Activated T-helper 2 cell treated with anti-CD3 and anti-CD28 coated beads, Interferon-gamma antibody, Interleukin-2, Interleukin-4, amounts not matched to agents 10 μg/mL and 5 μg/mL and 100 μg/mL, durations not matched to agents 14 hours and 24 hours and 36 hours (primary cell): ENCODE data around the gene PADI2. TPM values are rescaled to one million over a fixed set of nuclear protein-coding genes. Genes with fewer than 3 reads are reported as not detected.

Experiments used
- DNase-seq: peaks from one replicate; pipeline ENCODE4 v3.0.0; 2021; ENCODE audit warnings: low spot score
- H3K27ac Mint-ChIP-seq: one replicate; pipeline ENCODE4 v1.8.0; 2021; ENCODE audit warnings: mixed read lengths
- H3K27me3 Mint-ChIP-seq: one replicate; pipeline ENCODE4 v1.8.0; 2021; ENCODE audit warnings: low read depth, mixed read lengths
- H3K36me3 Mint-ChIP-seq: one replicate; pipeline ENCODE4 v1.8.0; 2021; ENCODE audit warnings: low read depth, mixed read lengths
- H3K4me1 Mint-ChIP-seq: one replicate; pipeline ENCODE4 v1.8.0; 2021; ENCODE audit warnings: low read depth, mixed read lengths
- H3K4me3 Mint-ChIP-seq: one replicate; pipeline ENCODE4 v1.8.0; 2021; ENCODE audit warnings: low read depth, mild to moderate bottlenecking, moderate library complexity, mixed read lengths
- H3K9me3 Mint-ChIP-seq: one replicate; pipeline ENCODE4 v1.8.0; 2021; ENCODE audit warnings: mixed read lengths
- intact Hi-C: fragments of 100-400 bp; cut with micrococcal nuclease; formaldehyde crosslinking; loops from one replicate; pipeline ENCODE4 v1.15.1; 2023
- total RNA-seq: library from RNA; stranded (reverse); gene quantifications from 2 replicates; pipeline ENCODE4 v1.2.3, GENCODE V29; 2022

Gene PADI2
- total RNA-seq, 1 donor from 2014 or later, result 0.14 TPM

DNA sequence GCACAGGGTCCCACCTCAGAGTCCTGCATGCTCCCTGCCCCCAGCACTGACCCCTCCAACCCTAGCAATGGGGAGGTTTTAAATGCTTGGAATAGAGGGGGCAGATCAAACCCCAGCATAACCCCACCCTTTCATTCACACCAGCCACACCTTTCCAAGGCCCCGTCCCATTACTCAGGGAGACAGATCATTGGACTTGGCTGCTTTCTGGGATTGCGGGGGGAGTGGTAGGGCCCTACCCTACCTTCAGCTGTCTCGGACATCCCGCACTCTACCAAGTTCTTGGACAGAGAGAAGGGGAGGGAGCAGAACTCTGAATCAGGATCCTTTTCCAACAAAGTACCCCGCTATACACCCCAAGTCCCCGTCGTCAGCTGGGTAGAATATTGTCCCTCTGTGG is 983 bp downstream of the PADI2 start:
- Mint-ChIP-seq H3K27me3 (peaks cover 31% of the 10 kb centered on the region), H3K4me3 (no peak overlapping the region)
- no peak for DNase-seq

DNA sequence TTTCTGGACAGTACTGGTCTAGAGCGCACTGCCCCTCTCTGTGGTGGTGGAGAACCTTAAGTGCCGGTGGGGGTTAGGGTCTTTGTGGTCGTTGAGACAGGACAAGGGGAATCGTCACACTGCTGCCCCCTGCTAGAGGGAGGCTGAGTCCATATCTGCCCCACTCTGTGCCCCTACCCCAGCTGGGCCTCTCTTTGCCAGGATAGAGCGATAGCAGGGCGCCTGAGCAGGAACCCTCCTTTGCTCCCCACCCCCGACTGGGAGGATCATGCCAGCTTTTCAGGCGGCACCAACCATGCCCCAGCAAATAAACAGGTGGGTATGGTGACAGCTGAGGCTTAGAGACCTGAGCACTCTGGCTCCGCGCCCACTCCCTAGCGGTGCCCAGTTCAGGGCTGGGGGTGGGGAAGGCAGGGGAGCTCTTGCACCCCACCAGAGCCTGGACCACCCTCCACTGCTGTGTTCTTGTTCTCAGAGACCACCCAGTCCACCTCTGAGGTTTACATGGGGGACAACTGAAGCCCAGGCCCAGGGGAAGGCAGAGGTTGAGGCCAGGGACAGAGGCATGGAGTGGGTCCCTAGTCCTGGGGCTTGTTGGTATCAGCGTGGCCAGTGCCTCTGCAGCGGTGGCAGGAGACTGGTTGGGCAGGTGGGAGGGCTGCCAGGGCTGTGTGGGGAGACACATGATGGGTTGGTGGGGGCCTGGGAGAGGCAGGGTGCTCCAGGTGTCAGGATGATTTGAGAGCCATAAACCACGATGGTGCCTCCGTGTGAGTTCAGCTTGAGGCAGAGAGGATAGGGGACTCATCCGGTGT is 1.6 kb downstream of the PADI2 start:
- Mint-ChIP-seq H3K4me3 (no peak overlapping the region), H3K36me3 (no peaks in the 10 kb centered on the region), H3K27ac (no peak overlapping the region), H3K4me1 (no peaks in the 10 kb centered on the region), H3K9me3 (no peaks in the 10 kb centered on the region), H3K27me3 (peaks cover 33% of the 10 kb centered on the region)
- intact Hi-C loops, result no loop called here
- DNase-seq, result no peak

More for the DNA sequence above, 983 bp downstream of the PADI2 start:
- H3K4me1 Mint-ChIP-seq, result no peaks in the 10 kb centered on the region
- intact Hi-C loops, result no loop called here
- no peaks in the 10 kb centered on the region for H3K36me3 Mint-ChIP-seq
- no peak overlapping the region for H3K27ac Mint-ChIP-seq
- no peaks in the 10 kb centered on the region for H3K9me3 Mint-ChIP-seq

DNA sequence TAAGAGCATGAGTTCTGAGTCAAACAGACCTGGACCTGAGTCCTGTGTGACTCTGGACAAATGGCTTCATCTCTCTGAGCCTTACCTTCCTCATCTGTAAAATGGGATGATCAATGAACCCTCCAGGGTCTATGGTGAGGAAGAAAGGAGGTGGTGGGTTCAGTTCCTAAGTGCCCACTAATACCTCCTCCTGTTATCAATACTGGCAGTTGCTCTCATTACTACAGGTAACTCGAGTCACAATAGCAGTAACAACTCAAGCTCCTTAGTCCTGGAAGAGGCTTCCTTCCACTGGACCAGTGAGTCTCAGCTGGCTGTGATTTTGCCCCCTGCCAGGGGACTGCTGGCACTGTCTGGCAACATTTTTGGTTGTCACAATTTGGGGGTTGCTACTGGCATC is 2.6 kb downstream of the PADI2 start:
- Mint-ChIP-seq H3K27ac (no peak overlapping the region), H3K27me3 (peaks cover 33% of the 10 kb centered on the region), H3K36me3 (no peaks in the 10 kb centered on the region), H3K9me3 (no peaks in the 10 kb centered on the region), H3K4me1 (no peaks in the 10 kb centered on the region), H3K4me3 (no peak overlapping the region)
- no peak for DNase-seq
- intact Hi-C loops, result no loop called here

DNA sequence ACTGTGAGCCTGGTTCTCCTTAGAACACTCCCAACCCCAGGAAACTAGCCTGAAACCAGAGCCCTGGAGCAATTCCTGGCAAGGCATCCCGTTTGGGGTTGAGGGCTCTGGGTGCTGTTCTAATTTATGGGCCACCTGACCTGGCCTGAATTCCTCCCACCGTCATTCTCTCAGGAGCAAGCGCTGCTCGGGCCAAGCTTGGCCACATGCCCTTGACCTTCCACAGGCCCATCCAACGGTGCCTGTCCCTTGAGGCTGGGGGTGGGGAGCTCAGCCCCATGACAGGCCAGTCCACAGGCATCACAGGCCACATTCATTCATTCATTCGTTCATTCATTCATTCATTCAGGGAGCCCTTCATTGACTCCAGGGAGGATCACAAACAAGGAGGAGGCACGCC is 5.3 kb downstream of the PADI2 start:
- intact Hi-C loops, result no loop called here
- Mint-ChIP-seq H3K36me3 (no peaks in the 10 kb centered on the region), H3K4me3 (no peak overlapping the region), H3K9me3 (no peaks in the 10 kb centered on the region), H3K4me1 (no peaks in the 10 kb centered on the region), H3K27me3 (peaks cover 23% of the 10 kb centered on the region), H3K27ac (no peak overlapping the region)
- DNase-seq, result no peak

DNA sequence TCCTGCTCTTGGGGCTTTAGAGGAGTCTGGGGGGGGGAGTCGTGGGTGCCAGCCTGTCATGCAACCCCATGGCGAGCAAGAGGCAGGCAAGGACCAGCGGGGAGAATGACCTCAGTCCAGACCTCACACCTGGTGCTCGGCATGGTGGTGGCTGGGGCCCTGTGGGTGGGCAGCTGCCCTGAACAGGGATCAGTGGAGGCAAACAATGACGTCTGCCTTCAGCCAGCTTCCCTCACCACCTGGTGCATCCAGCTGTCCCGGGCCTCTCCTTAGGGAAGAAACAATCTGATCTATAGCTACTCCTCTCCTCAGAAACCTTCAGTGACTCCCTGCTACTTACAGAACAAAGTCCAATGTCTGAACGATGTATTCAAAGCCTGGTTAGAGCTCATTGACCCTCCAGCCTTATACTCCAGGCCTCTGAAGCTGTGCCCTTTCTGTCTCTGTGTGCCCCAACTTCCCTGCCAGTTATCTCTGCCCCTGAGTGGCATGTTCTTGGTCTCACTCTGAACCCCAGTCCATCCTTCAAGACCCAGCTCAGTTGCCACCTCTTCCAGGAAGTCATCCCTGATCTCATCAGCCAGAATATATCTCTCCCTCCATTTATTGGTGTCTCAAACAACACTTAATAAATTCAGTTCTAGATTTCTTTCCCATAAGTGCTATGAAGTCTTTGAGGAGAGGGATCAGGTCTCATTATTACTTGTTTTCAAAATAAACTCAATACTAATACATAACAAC is 6.6 kb downstream of the PADI2 start:
- intact Hi-C loops, result no loop called here
- Mint-ChIP-seq H3K4me1 (no peaks in the 10 kb centered on the region), H3K4me3 (no peak overlapping the region), H3K36me3 (no peaks in the 10 kb centered on the region), H3K9me3 (no peaks in the 10 kb centered on the region), H3K27ac (no peak overlapping the region), H3K27me3 (peaks cover 10% of the 10 kb centered on the region)
- no peak for DNase-seq

DNA sequence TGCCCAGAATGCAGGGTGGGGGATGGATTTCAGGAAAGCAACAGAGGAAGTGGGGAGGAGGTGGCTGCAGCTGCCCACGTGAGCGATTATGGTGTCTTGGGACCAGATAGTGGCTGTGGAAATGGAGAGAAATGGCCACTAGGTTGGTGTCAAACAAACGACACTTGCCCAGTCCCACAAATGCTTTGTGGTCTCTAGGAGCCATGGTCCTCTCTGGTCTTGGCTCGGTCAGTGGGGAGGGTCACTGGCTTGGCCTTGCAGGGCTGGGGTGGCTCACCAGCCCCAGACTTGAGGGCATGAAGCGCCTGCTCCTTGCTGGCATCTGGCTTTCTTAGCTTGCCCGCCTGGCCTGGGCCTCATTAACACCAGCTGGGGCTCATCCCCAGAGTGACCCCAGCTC is 7.2 kb downstream of the PADI2 start:
- Mint-ChIP-seq H3K27me3 (peaks cover 7% of the 10 kb centered on the region), H3K4me3 (no peak overlapping the region), H3K4me1 (no peaks in the 10 kb centered on the region), H3K27ac (no peak overlapping the region), H3K9me3 (no peaks in the 10 kb centered on the region), H3K36me3 (no peaks in the 10 kb centered on the region)
- DNase-seq, result no peak
- intact Hi-C loops, result no loop called here

DNA sequence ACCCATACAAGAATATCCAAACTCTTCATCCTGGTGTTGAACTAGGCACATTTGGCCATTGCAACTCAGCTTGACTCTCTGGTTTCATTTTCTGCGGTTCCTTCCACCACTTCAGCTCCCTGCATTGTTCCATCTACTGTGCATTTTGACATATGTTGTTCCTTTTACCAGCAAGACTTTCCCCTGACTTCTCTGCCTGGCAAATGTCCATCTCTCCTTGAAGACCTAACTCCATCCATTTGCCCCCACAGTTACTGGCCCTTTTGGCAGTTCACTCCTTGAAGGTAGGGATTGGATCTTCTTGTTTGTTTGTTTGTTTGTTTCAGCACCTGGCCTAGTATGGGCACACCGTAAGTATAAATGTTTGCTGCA is 8.7 kb downstream of the PADI2 start:
- Mint-ChIP-seq H3K27ac (no peak overlapping the region), H3K4me3 (no peak overlapping the region), H3K27me3 (peaks cover 2% of the 10 kb centered on the region), H3K4me1 (no peaks in the 10 kb centered on the region), H3K36me3 (no peaks in the 10 kb centered on the region), H3K9me3 (no peaks in the 10 kb centered on the region)
- no peak for DNase-seq
- intact Hi-C loops, result no loop called here

DNA sequence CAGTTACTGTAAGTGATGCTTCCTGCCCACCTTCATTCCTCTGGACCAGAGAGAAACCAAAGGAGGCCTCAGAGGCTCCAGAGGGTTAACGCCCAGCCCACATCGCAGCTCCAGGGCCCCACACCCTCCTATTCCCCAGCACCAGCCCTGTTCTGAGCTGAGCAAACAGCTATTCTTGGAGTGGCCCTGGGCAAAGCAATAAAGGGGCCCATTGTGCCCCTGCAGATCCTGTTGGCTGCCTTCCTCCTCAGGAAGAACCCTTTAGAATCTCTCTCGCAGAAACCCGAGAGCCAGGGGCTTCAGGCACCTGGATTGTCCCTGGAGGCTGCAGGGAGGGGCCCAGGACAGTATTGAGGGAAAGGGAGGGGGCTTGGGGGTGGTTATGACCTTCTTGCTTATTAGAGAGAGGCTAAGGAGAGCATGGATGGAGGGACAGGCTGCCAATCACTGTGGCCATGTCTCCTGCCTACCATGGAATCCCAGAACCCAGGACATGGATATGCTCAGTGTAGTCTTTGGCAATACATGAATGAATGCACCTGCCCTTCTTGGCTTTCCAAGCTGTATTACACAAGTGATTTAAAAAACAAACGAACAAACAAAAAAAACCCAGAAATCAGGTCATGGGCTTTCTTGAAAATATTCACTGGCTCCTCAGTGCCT is 9.2 kb downstream of the PADI2 start:
- Mint-ChIP-seq H3K9me3 (no peaks in the 10 kb centered on the region), H3K4me1 (no peaks in the 10 kb centered on the region), H3K27ac (no peak overlapping the region), H3K36me3 (no peaks in the 10 kb centered on the region), H3K4me3 (no peak overlapping the region), H3K27me3 (peaks cover 2% of the 10 kb centered on the region)
- DNase-seq, result no peak
- intact Hi-C loops, result no loop called here

DNA sequence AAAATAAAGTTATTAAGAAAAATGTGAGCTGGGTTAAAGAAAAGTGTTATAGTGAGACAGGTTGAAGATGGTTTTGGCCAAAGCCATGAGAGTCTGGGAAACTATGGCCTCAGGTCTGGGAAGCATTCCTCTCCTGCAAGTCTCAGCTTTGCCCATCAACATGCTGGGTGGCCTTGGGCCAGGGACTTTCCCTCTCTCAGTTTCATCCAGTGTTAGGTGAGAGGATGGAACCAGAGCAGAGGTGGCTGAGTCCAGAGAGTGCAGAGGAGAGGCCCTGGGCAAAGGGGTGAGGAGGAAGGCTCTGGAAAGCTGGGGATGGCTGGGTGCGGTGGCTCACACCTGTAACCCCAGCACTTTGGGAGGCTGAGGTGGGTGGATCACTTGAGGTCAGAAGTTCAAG is 10.5 kb downstream of the PADI2 start:
- DNase-seq, result no peak
- Mint-ChIP-seq H3K4me1 (no peaks in the 10 kb centered on the region), H3K27ac (no peak overlapping the region), H3K4me3 (no peak overlapping the region), H3K9me3 (no peaks in the 10 kb centered on the region), H3K27me3 (peaks cover 2% of the 10 kb centered on the region), H3K36me3 (no peaks in the 10 kb centered on the region)
- intact Hi-C loops, result no loop called here

DNA sequence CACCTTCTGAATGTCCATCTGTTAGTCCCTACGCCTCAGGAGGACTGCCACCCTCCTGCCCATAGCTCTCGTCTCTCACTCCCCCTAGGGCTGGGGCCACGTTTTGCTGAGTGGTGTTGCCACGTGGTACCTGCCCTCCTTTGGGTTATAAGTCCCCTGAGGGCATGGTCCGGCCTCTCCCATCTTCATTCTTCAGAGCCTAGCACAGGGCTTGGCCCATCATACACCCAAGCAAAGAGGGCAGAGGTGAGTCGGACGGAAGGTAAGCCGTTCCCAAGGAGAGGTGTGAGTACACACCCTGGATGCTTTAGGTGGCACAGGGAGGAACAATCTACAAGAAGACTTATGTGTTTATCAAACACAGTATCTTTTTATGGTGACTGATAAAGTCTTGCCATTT is 10.9 kb downstream of the PADI2 start:
- no peak overlapping the region for H3K27ac Mint-ChIP-seq
- intact Hi-C loops, result no loop called here
- DNase-seq, result no peak
- H3K27me3 Mint-ChIP-seq, result peaks cover 2% of the 10 kb centered on the region
- no peaks in the 10 kb centered on the region for H3K36me3 Mint-ChIP-seq
- H3K4me3 Mint-ChIP-seq, result no peak overlapping the region
- no peaks in the 10 kb centered on the region for H3K4me1 Mint-ChIP-seq
- H3K9me3 Mint-ChIP-seq, result no peaks in the 10 kb centered on the region

DNA sequence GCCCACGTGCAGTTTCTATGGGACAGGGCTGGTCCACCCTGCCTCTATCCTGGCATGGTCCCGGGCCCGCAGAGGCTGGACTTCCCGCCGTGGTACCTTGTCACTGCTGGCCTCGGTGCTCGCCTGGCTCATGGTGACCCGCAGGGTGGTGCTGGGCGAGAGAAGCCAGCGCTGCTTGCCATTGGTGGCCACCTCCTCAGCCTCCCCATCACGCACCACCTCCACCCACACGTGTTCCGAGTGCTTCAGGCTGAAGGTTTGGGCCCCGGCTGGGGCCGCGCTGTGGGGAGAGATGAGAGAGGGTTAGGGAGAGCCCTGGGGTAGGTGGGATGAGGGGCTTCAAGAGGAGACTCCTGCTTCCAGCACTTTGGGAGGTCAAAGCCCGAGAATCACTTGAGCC is 14.5 kb downstream of the PADI2 start:
- H3K27me3 Mint-ChIP-seq, result peaks cover under 1% of the 10 kb centered on the region
- no peak overlapping the region for H3K27ac Mint-ChIP-seq
- no peaks in the 10 kb centered on the region for H3K4me1 Mint-ChIP-seq
- no peaks in the 10 kb centered on the region for H3K36me3 Mint-ChIP-seq
- H3K4me3 Mint-ChIP-seq, result no peak overlapping the region
- intact Hi-C loops, result no loop called here
- H3K9me3 Mint-ChIP-seq, result no peaks in the 10 kb centered on the region
- DNase-seq, result no peak

DNA sequence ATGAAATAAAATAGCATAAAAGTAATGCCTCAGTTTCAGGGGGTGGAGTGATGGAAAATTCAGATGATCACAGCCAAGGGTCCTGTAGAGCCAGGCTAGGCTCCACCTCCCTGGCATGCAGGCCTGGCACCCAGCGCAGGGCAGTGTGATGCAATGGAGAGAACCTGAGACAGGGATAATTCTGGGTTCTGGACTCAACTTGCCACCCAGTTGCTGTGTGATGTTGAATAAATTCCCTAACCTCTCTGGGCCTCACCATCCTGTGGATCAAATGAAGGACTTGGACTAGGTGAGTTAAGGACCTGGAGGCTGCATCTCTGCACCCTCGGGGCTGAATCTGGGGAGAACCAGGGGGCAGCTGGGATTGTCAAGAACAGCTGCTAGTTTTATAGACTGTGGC is 17.0 kb downstream of the PADI2 start:
- DNase-seq, result no peak
- Mint-ChIP-seq H3K36me3 (no peaks in the 10 kb centered on the region), H3K4me3 (no peak overlapping the region), H3K4me1 (no peaks in the 10 kb centered on the region), H3K27me3 (peaks cover 2% of the 10 kb centered on the region), H3K27ac (no peak overlapping the region), H3K9me3 (no peaks in the 10 kb centered on the region)
- intact Hi-C loops, result no loop called here

DNA sequence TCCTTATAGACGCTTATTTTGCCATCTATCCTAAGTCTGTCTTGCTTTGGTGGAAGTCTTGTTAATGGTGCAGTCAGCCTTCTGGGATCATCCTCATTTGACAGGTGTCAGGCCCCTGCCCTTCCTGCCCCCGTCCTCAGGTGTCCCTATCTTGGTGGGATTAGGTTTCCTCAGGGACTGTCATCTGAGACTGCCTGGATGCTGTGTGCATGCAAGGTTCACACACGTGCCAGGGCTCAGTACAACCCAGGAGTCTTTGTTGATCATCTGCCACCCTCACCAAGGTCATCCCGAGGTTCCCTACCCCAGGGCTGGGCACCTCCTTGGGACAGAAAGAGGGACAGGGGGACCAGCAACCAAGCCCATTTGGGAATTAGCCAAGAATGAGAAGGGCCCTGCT is 18.0 kb downstream of the PADI2 start:
- no peak overlapping the region for H3K4me3 Mint-ChIP-seq
- H3K4me1 Mint-ChIP-seq, result no peaks in the 10 kb centered on the region
- H3K27me3 Mint-ChIP-seq, result peaks cover 2% of the 10 kb centered on the region
- H3K9me3 Mint-ChIP-seq, result no peaks in the 10 kb centered on the region
- intact Hi-C loops, result no loop called here
- no peak for DNase-seq
- H3K36me3 Mint-ChIP-seq, result no peaks in the 10 kb centered on the region
- H3K27ac Mint-ChIP-seq, result no peak overlapping the region
